ENCODE data around the gene M6PR. TPM values are rescaled to one million over a fixed set of nuclear protein-coding genes. Genes with fewer than 3 reads are reported as not detected.

Gene M6PR
- total RNA-seq, 1 experiment from 2014 or later = 130 TPM

DNA sequence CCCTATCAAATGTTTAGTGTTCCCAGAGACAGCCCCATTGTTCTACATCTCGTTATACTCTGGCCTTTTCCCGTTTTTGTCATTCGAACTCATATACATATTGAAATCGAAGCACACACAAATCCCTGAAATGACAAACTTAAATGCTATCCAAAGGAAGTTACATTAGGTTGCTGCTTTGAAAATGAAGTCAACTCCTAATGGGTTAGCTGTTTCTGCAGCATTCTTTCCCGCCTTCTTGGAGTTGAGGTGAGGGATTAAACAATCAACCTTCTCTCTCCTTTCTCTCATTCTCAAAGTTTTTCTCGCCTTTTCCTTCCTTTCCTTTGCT lies 35.8 kb downstream of the M6PR start:
- Mint-ChIP-seq H3K9me3 (ENCODE audit: unreplicated experiment) (no peaks in the 10 kb centered on the region), H3K4me1 (ENCODE audit: insufficient read depth, unreplicated experiment) (peaks cover 16% of the 10 kb centered on the region), H3K27me3 (ENCODE audit: insufficient read depth, unreplicated experiment) (no peaks in the 10 kb centered on the region), H3K27ac (ENCODE audit: low read depth, unreplicated experiment) (no peak overlapping the region), H3K4me3 (ENCODE audit: unreplicated experiment) (peak overlapping the region; percentile 76), H3K36me3 (ENCODE audit: insufficient read depth, unreplicated experiment) (peaks cover 6% of the 10 kb centered on the region)
- BruUV-seq (replicated peaks) = no TSS peak
- TF ChIP-seq, protein P1, sequence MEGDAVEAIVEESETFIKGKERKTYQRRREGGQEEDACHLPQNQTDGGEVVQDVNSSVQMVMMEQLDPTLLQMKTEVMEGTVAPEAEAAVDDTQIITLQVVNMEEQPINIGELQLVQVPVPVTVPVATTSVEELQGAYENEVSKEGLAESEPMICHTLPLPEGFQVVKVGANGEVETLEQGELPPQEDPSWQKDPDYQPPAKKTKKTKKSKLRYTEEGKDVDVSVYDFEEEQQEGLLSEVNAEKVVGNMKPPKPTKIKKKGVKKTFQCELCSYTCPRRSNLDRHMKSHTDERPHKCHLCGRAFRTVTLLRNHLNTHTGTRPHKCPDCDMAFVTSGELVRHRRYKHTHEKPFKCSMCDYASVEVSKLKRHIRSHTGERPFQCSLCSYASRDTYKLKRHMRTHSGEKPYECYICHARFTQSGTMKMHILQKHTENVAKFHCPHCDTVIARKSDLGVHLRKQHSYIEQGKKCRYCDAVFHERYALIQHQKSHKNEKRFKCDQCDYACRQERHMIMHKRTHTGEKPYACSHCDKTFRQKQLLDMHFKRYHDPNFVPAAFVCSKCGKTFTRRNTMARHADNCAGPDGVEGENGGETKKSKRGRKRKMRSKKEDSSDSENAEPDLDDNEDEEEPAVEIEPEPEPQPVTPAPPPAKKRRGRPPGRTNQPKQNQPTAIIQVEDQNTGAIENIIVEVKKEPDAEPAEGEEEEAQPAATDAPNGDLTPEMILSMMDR (IDR thresholded peaks at IDR 0.05; ENCODE audit: unreplicated experiment) = no peak
- intact Hi-C loops (cut with micrococcal nuclease) = loop anchor here (2.0 to 10.0 kb wide), 3 partner anchors 35 to 125 kb away; partner anchors contain the start of gene M6PR
- ChIA-PET CTCF (interaction anchor here (0.6 to 4.3 kb wide), 13 partner anchors 9 to 241 kb away, joined by 3 to 30 read pairs (median 6); partner anchors contain the start of gene M6PR), POLR2A (interaction anchor here (0.7 to 6.2 kb wide), 4 partner anchors 18 to 136 kb away, joined by 3 to 76 read pairs (median 5); partner anchors contain the start of gene M6PR)
- no peak for DNase-seq (ENCODE audit: unreplicated experiment)

DNA sequence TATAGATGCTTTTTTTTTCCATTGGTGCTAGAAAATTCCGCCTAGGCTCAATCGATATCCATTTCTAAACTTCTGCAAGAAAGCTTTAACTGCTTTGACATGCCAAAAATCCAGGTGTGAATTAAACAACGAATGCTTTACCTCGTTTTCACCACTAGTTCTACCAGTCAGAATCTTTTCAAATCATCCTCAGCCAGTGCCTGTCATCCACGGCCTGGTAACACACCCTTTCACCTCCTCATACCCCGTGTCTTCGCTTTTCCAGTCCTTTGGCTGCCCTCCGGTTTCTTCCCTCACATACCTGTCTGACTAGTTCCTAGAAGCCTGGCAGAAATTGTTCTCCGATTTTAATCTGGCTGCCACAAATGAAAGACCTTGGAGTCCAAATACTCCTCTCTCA lies 36.5 kb downstream of the M6PR start:
- H3K36me3 Mint-ChIP-seq (ENCODE audit: insufficient read depth, unreplicated experiment) = no peaks in the 10 kb centered on the region
- H3K4me3 Mint-ChIP-seq (ENCODE audit: unreplicated experiment) = peak overlapping the region; percentile 76
- H3K9me3 Mint-ChIP-seq (ENCODE audit: unreplicated experiment) = no peaks in the 10 kb centered on the region
- no peak overlapping the region for H3K27ac Mint-ChIP-seq (ENCODE audit: low read depth, unreplicated experiment)
- TF ChIP-seq, protein P1 (IDR thresholded peaks at IDR 0.05; ENCODE audit: unreplicated experiment) = no peak
- peaks cover 16% of the 10 kb centered on the region for H3K4me1 Mint-ChIP-seq (ENCODE audit: insufficient read depth, unreplicated experiment)
- intact Hi-C loops (cut with micrococcal nuclease) = loop anchor here (10.0 kb wide), 1 partner anchor 92 kb away; no protein-coding TSS in a partner anchor
- BruUV-seq (replicated peaks) = no TSS peak
- CTCF ChIA-PET = interaction anchor here (0.6 to 4.3 kb wide), 8 partner anchors 17 to 413 kb away, joined by 3 to 30 read pairs (median 5); partner anchors contain the start of gene M6PR
- no peaks in the 10 kb centered on the region for H3K27me3 Mint-ChIP-seq (ENCODE audit: insufficient read depth, unreplicated experiment)
- POLR2A ChIA-PET = interaction anchor here (0.7 to 6.2 kb wide), 3 partner anchors 21 to 37 kb away, joined by 3 to 76 read pairs (median 5); partner anchors contain the start of gene M6PR
- peak; percentile 11 for DNase-seq (ENCODE audit: unreplicated experiment)

DNA sequence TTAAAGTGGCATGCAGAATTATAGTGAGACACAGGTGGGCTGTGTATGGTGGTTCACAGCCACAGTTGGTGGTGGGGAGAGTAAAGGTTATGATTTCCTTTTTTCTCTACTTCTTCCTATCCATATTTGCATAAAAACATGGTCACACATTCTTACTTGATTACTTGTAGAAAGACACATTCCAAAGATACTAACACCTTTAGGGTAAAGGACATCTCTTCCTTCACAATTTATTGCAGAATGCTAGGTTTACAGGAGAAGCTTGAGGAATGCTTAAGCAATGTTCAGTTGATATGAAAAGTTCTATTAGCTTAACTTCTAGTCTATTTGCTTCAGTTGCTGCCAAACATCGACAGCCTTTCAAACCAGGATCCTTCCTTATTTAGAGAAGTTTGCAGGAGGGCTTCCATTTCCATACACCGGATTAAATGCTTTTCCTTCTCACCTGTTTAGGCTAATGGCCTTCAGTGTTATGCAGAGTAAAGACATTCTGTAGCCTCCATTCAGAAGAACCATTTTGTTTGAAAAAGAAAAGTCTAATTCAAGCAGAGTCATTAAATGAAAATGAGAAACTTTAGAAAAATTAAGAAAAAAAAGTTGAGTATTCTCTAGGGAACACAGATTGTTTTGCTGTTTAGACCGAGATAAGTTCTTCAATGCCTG lies 37.7 kb downstream of the M6PR start:
- TF ChIP-seq, protein P1 (IDR thresholded peaks at IDR 0.05; ENCODE audit: unreplicated experiment) = no peak
- Mint-ChIP-seq H3K9me3 (ENCODE audit: unreplicated experiment) (no peaks in the 10 kb centered on the region), H3K27ac (ENCODE audit: low read depth, unreplicated experiment) (no peak overlapping the region), H3K36me3 (ENCODE audit: insufficient read depth, unreplicated experiment) (no peaks in the 10 kb centered on the region), H3K4me1 (ENCODE audit: insufficient read depth, unreplicated experiment) (peaks cover 22% of the 10 kb centered on the region), H3K27me3 (ENCODE audit: insufficient read depth, unreplicated experiment) (no peaks in the 10 kb centered on the region), H3K4me3 (ENCODE audit: unreplicated experiment) (no peak overlapping the region)
- no peak for DNase-seq (ENCODE audit: unreplicated experiment)
- ChIA-PET POLR2A (interaction anchor here (0.7 to 6.2 kb wide), 2 partner anchors 38 to 211 kb away, joined by 4 to 76 read pairs; partner anchors contain the start of gene M6PR), CTCF (interaction anchor here (0.6 to 4.3 kb wide), 10 partner anchors 22 to 839 kb away, joined by 3 to 30 read pairs (median 3); partner anchors contain the start of gene M6PR)
- intact Hi-C loops (cut with micrococcal nuclease) = loop anchor here (10.0 kb wide), 1 partner anchor 93 kb away; no protein-coding TSS in a partner anchor
- no TSS peak for BruUV-seq (replicated peaks)

DNA sequence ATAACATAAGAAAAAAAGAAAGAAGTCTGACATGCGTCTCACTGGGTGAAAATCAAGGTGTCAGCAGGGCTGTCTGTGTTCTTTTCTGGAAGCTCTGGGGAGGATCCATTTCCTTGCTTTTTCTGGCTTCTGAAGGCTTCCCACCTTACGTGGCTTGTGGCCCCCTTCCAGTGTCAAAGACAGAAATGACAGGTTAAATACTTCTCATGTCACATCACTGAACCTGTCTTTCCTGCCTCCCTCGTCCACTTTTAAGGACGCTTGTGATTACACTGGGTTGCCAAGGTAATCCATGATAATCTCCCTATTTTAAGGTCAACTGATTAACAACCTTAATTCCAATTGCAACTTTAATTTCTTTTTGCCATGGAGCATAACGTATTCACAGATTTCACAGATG lies 39.7 kb downstream of the M6PR start:
- TF ChIP-seq, protein P1 (IDR thresholded peaks at IDR 0.05; ENCODE audit: unreplicated experiment) = no peak
- CTCF ChIA-PET = interaction anchor here (0.6 to 2.7 kb wide), 5 partner anchors 19 to 261 kb away, joined by 3 to 12 read pairs (median 4); no protein-coding TSS in a partner anchor
- Mint-ChIP-seq H3K36me3 (ENCODE audit: insufficient read depth, unreplicated experiment) (no peaks in the 10 kb centered on the region), H3K4me1 (ENCODE audit: insufficient read depth, unreplicated experiment) (peaks cover 22% of the 10 kb centered on the region), H3K9me3 (ENCODE audit: unreplicated experiment) (no peaks in the 10 kb centered on the region), H3K4me3 (ENCODE audit: unreplicated experiment) (no peak overlapping the region), H3K27me3 (ENCODE audit: insufficient read depth, unreplicated experiment) (no peaks in the 10 kb centered on the region), H3K27ac (ENCODE audit: low read depth, unreplicated experiment) (no peak overlapping the region)
- no TSS peak for BruUV-seq (replicated peaks)
- no peak for DNase-seq (ENCODE audit: unreplicated experiment)
- POLR2A ChIA-PET = no interaction called here
- intact Hi-C loops (cut with micrococcal nuclease) = loop anchor here (10.0 kb wide), 1 partner anchor 95 kb away; no protein-coding TSS in a partner anchor
